NCI-H526 treated with DMSO at 0.1 percent for 48 hours (cell line): ENCODE results near the gene FMNL3.
"Not testable (repeated sequence)": the region's sequence is repeated elsewhere in the genome, so short reads cannot be mapped to it uniquely, and the experiment has no call there.

Experiments used
- DNase-seq: peaks from one replicate; lab custom pipeline; 2025; lab: John Stamatoyannopoulos, UW

Gene FMNL3

GRCh38 chr12:49707128-49707811, at the start of gene FMNL3:
FMNL3 (minus strand) TSS chr12:49707405; CDS start chr12:49707180, 225 bp downstream.
- DNase-seq, result peak; percentile 59

GRCh38 chr12:49750996-49751393, 43.8 kb upstream of the FMNL3 start:
- no peak for DNase-seq

GRCh38 chr12:49750027-49750995, 43.1 kb upstream of the FMNL3 start:
- no peak for DNase-seq

GRCh38 chr12:49748800-49749199, 41.6 kb upstream of the FMNL3 start:
- DNase-seq, result no peak

GRCh38 chr12:49748306-49748705, 41.1 kb upstream of the FMNL3 start:
- DNase-seq, result no peak

- DNase-seq, result no peak
These were observed 37.2 kb upstream of the FMNL3 start for GRCh38 chr12:49744363-49744885.

GRCh38 chr12:49741882-49742620, 34.8 kb upstream of the FMNL3 start:
- DNase-seq, result no peak

GRCh38 chr12:49740930-49741881, 34.0 kb upstream of the FMNL3 start, which contains the start of gene TMBIM6:
TMBIM6 (plus strand) TSS chr12:49741557; CDS start chr12:49752494, 10,937 bp downstream.
- peak; percentile 98 for DNase-seq

- DNase-seq, result not testable (repeated sequence)
These were observed 33.1 kb upstream of the FMNL3 start for GRCh38 chr12:49740277-49740676.

- not testable (repeated sequence) for DNase-seq
These were observed 31.5 kb upstream of the FMNL3 start for GRCh38 chr12:49738721-49739120.

GRCh38 chr12:49734900-49735299, 27.7 kb upstream of the FMNL3 start:
- not testable (repeated sequence) for DNase-seq

GRCh38 chr12:49733219-49734017, 26.2 kb upstream of the FMNL3 start:
- no peak for DNase-seq

- DNase-seq, result no peak
These were observed 23.4 kb upstream of the FMNL3 start for GRCh38 chr12:49730568-49731101.

- DNase-seq, result no peak
These were observed 22.8 kb upstream of the FMNL3 start for GRCh38 chr12:49730050-49730449.

GRCh38 chr12:49728446-49728845, 21.2 kb upstream of the FMNL3 start:
- no peak for DNase-seq

GRCh38 chr12:49721355-49721754, 14.2 kb upstream of the FMNL3 start:
- DNase-seq, result not testable (repeated sequence)

- DNase-seq, result no peak
These were observed 13.0 kb upstream of the FMNL3 start for GRCh38 chr12:49720214-49720613.

- DNase-seq, result not testable (repeated sequence)
These were observed 10.6 kb upstream of the FMNL3 start for GRCh38 chr12:49717800-49718199.

- DNase-seq, result no peak
These were observed 9.3 kb upstream of the FMNL3 start for GRCh38 chr12:49716553-49716952.

GRCh38 chr12:49713952-49714351, 6.7 kb upstream of the FMNL3 start:
- not testable (repeated sequence) for DNase-seq
